Cardiac fibroblast (primary cell): ENCODE data around the gene ZC3HAV1L.
"Not testable (repeated sequence)": the region's sequence is repeated elsewhere in the genome, so short reads cannot be mapped to it uniquely, and the experiment has no call there.

Experiments used
- DNase-seq, 2 donors: peaks; one replicate each; pipeline versions ENCODE4 v3.0.0 to v3.0.0-alpha.2; 2010; ENCODE audit warnings: low read depth in 2 of 2
- H3K4me3 ChIP-seq, 2 donors: replicated peaks in 1 of 2; 1 replicate in 1 of 2; 2 replicates in 1 of 2; pipeline ENCODE4 v1.5.1; 2011; ENCODE audit warnings: low read depth in 2 of 2, low read length in 2 of 2, mild to moderate bottlenecking in 2 of 2, moderate library complexity in 1 of 2
- CTCF ChIP-seq: IDR thresholded peaks from one replicate; pipeline ENCODE4 v1.5.1; 2011; ENCODE audit warnings: low read depth, mild to moderate bottlenecking, low read length, inconsistent platforms

The ZC3HAV1L gene

GRCh38 chr7:139078399-139078798 lies 42.6 kb upstream of the ZC3HAV1L start:
- no peak for TF ChIP-seq CTCF
- H3K4me3 ChIP-seq, result no peak overlapping the region
- peak in 1 of 2 donors; percentile 67 for DNase-seq

- H3K4me3 ChIP-seq, result not testable (repeated sequence)
These were observed 41.9 kb upstream of the ZC3HAV1L start for GRCh38 chr7:139077706-139078105.

GRCh38 chr7:139075871-139076686 lies 40.2 kb upstream of the ZC3HAV1L start:
- H3K4me3 ChIP-seq, result no peak overlapping the region
- TF ChIP-seq CTCF, result no peak
- no peak for DNase-seq

More at GRCh38 chr7:139077706-139078105, 41.9 kb upstream of the ZC3HAV1L start:
- DNase-seq, result not testable (repeated sequence)

GRCh38 chr7:139075031-139075652 lies 39.3 kb upstream of the ZC3HAV1L start:
- no peak overlapping the region for H3K4me3 ChIP-seq
- DNase-seq, result peak; percentile 89 to 90
- peak; percentile 75 for TF ChIP-seq CTCF

- H3K4me3 ChIP-seq, result no peak overlapping the region
- TF ChIP-seq CTCF, result no peak
These were observed 37.0 kb upstream of the ZC3HAV1L start for GRCh38 chr7:139072796-139073195.

GRCh38 chr7:139071680-139072079 lies 35.8 kb upstream of the ZC3HAV1L start:
- no peak for DNase-seq
- no peak for TF ChIP-seq CTCF

More at GRCh38 chr7:139072796-139073195, 37.0 kb upstream of the ZC3HAV1L start:
- no peak for DNase-seq

GRCh38 chr7:139068544-139069399 lies 32.9 kb upstream of the ZC3HAV1L start:
- H3K4me3 ChIP-seq, result no peak overlapping the region
- no peak for TF ChIP-seq CTCF
- DNase-seq, result no peak

More at GRCh38 chr7:139071680-139072079, 35.8 kb upstream of the ZC3HAV1L start:
- no peak overlapping the region for H3K4me3 ChIP-seq
